HG03103 (cell line): ENCODE data around the gene GRID2.
A peak's percentile ranks its signal among the peaks of the same experiment; 100 is the strongest.
"Not testable (repeated sequence)": the region's sequence is repeated elsewhere in the genome, so short reads cannot be mapped to it uniquely, and the experiment has no call there.

Source experiments
- ATAC-seq: cut with Tn5 transposase; IDR thresholded peaks from one replicate; pipeline ENCODE4 v1.9.1; 2021; ENCODE audit warnings: low read depth; ENCODE audit not compliant: unreplicated experiment

Gene GRID2

DNA sequence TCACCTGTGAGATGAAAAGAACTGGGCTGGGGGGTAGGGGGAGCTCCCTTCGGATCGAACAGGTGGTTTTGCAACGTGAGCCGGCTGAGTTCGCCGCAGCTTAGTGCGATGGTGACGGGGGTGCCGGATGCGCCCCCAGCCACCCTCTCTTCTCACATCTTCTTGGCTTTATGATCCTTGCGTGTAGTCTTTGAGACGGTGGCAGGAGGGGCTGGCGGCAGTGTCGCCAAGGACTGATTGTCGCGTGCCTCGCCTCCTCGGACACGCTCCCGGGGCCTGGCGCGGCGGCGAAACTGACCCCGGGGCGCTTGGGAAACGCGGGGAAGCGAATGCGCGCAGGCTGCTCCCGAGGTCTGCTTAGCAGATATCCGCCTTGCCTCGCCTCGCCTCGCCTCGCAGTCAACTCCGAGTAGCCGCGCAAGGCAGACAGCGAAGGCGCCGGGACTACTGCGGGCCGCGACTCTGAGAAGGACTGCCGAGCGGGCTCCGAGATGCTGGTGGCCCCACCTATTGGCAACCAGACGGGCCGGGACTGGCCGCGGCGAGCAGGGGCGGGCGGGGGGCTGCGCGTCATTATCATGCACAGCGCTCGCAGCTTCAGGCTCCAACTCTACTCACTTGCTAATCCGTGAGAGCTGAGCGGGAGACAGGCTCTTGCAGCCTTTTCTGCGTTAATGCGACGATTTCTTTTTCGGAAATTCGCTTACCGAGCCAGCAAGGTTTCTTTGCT lies 1.5 kb downstream of the GRID2 start:
- ATAC-seq = no peak

DNA sequence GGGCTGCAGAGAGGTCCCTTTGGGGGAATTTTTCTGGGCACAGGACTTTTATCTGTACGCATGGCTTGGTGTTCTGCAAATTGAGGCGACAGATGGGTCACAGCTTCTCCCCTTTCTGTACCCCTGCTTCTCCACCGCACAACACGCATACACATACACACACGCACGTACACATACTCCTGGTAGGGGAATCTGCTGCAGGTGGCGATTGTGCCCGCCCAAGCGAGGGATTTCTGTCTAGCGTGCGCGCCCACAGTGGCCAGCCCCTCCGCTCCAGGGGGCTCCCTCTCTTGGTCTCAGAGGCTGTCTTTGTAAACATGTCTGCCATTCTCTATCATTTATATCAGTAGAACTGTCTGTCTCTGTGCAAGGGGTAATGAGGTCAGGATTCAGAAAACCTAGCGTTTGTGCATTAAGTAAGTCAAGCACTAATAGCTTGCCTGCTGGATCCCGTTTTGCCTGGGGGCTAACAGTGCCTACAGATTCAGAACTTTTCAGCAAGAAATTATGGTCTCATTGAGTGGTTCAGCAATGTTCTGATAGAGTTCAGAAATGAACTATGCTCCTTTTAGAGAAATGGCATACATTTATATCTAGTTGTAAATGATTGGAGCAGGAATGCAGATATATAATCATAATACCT lies 2.2 kb downstream of the GRID2 start:
- no peak for ATAC-seq

DNA sequence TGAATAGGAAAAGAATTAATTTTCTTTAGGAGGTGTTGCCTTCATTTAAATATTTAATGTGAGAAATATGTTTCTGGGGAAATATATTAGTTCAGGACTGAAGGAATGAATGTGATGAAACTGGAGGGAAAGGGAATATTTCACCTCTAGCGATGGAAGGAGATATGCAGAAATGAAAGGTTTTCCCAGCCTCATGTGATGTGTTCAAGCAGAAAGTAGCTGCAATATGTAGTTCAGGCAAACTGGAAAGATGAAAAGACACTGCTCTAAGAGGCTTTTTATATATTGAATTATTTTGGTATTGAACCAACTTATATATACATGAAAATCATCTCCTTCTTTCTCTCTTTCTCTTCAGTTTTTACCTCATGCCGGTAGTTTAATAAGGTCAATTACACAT lies 3.4 kb downstream of the GRID2 start:
- ATAC-seq = no peak

DNA sequence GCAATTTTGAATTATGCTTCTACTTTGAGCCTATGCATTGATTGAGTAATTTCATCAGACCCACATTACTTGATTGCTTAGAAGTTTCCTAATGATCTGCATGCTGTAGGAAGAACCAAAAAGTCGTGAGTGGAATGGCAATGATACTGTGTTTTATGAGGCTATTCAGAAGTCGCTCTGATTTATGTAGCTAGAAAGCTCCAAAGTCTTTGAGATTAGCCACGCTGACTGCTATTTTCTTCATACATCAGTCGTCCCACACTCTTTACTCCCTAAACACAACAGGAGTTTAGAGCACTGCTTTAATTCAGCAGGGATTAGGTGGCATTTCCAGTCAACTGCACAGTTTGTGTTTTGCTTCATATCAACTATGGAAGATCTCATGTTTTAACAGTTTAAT lies 4.1 kb downstream of the GRID2 start:
- no peak for ATAC-seq

DNA sequence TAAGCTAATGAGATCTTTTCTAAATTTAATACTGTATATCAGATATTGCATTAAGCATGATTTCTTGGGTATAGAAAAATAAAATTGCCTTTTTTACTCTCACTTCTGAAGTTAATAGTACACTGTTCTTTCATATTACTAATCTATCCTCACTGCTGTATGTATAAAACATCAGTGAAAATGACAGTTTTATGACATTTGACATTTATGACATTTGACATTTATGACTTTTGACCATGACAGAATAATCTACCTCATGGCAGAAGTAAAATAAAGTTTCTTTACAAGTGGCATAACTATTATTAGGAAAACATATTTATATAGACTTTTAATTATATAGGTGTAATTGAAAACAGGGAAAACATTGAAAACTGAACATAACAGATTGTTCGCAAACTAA lies 13.3 kb downstream of the GRID2 start:
- no peak for ATAC-seq

DNA sequence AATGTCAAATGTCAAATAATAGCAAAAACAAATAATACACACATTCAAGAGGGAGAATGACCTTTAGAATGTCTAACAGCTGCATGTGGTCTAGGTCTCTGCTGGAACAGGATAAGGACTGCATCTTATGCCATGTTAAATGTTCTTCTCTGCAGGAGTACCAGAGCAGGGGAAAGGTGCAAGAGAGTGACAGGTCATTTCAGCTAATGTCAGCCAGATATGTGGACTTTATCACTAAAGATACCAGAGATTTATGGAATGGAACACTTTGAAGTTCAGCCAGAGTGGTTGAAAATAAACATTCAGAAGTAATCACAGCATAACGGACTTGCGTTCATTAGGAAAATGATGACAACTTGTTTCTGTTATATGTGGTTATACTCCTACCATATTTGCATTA lies 24.3 kb downstream of the GRID2 start:
- ATAC-seq = no peak

DNA sequence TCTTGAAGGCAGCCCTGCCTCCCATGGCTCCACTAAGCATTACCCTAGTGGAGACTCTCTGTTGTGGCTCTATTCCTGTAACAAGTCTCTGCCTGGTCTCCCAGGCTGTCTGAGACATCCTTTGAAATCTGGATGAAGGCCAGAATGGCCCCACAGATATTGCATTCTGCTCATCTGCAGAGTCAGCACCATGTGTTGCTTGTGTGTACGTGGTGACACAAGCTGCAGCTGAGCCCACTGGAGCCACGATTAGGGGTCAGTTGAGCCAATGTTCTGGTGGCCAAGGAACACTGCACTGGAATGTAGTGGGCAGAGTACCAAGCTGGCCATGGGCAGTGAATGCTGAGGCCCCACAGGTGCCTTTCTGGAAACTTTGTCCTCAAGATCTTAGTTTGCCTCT lies 29.2 kb downstream of the GRID2 start:
- no peak for ATAC-seq

DNA sequence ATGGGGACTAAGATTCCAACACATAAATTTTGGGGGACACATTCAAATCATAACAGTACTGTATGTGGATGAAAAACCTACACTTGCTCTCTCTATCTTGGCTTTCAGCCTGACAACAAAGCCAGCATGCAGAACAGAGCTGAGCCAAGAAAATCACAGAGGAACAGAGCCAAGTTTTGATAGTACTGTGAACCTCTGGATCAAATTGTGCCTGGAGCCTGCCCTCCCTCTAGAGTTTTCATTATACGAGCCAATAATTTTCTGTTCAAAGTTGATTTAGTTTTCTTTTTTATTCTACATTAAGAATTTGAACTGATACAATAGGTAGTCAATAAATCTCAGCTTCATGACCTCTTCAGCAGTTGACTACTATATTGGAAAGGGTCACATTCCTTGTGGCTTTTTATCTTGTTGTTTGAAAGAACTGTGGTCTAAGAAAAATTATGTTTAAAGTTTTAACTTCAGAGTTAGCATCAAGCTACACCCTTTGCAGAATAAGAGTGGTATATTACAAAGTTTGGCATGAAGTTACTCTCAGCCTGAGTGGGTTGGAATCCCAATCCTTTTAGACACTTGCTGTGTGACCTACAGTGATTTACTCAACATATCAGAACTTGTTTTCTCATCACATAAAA lies 31.1 kb downstream of the GRID2 start:
- no peak for ATAC-seq

DNA sequence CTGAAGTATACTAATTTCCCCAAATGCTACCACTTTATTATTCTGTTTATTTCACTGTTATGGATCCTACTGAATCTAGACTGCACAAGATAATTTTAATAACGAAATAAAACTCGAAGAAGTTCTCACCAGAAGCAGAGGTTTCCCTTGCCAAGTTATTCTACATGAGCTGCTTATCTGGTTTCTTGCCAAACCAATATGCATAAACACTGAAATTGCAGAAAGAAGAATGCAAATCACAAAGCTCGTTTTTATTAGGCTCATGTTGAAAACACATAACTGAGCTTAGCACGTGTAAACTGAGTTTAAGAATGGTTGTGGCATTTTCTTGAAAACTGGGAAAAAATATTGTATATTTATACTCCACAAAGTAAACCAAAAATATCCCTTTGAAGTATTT lies 35.9 kb downstream of the GRID2 start:
- ATAC-seq = no peak

DNA sequence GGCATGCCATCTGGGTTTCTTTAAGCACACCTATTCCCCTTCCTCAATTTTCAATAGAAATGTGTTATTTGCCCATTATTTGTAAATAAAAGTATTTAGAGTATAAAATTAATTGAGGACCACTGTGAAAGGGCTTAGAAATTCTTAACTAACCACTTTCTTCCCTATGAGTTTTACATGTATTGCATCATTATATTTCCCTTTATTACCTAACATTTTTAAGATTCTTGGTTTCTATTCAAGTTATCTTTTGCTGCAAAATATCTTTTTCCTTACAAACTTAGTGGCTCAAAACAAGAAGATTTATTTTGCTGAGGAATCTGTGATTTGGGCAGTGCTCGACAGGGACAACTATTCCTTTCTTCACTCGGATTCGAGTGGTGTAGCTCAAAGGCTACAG lies 40.5 kb downstream of the GRID2 start:
- ATAC-seq = no peak

DNA sequence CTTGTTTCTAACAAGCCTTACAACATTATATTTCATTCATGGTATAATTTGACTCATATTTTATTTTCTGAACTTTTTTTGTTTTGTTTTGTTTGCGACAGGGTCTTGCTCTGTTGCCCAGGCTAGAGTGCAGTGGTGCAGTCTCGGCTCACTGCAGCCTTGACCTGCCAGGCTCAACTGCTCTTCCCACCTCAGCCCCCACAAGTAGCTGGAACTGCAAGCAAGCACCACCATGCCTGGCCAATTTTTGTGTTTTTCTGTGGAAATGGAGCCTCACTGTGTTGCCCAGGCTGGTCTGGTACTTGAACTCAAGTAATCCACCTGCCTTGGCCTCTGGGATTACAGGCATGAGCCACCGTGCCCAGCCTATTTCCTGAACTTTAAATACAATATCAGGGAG lies 42.5 kb downstream of the GRID2 start:
- no peak for ATAC-seq

DNA sequence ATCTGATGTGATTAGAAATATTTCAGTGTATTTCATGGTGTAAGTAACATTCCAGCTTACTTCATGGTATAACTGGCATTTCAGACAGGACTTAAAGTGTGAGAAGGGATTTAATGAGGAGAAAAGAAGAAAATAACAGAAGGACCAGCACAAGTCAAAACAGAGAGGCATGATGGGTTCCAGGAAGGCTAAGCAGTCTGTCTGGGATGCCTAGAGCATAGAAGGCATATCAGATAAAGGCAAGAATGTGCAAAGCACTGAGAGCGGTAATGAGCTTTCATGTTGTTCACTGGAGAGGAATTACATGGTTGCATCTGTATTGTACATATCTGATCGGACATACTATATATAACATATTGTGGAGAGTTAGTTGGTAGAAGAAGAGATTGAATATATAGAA lies 54.2 kb downstream of the GRID2 start:
- ATAC-seq = no peak

DNA sequence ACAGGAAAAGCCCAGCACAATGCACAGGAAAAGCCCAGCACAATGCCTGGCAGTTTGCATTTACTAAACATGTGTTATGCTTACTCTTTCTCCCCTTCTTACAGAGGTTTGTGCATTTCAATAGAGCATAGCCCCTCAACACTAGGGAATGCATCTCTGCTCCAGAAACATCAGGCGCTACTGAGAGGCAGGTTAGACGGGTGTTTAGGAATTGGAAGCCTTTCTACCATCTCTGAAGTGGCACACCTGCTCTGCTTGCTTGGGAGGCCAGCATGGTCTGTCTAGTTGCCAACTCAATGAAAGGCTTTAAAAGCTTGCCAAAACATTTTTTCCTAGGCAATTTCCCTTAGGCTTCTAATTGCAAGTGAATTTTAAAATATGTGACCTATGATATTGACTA lies 55.7 kb downstream of the GRID2 start:
- no peak for ATAC-seq

DNA sequence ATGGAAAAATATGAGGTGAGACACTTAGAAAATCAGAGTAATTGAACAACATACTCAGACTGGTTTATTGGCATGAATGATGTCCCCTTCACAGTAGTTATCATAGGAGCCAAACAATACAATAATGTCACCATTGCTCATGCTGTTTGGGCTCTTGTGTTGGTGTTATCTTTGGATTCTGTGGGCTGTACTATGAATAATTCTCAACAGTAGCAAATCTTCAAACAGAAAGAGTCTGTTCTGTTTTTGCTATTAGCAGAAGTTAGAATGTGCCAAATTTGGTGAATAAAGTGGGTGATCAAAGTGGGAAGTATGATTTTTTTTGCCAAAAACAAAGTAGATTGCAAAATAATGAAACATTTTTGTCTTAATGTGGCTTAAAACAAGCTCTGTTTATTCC lies 58.3 kb downstream of the GRID2 start:
- no peak for ATAC-seq

DNA sequence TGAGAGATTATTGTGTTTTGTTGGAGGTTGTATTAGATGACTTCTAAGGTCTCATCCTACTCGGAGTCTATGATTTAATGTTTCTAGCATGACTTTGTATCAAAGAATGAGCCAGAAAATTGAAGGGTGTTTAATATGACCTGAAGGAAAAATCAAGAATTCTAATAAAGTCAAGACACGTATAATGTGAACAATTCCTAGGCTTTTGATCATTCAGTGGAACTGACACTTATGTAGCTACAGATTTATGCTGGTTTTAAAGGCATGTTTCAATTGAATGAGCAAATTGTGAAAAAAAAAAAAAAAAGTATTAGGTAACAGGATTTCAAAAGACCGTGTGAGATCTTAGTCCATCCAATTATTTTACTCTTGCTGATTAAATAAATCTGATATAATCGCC lies 64.9 kb downstream of the GRID2 start:
- no peak for ATAC-seq

DNA sequence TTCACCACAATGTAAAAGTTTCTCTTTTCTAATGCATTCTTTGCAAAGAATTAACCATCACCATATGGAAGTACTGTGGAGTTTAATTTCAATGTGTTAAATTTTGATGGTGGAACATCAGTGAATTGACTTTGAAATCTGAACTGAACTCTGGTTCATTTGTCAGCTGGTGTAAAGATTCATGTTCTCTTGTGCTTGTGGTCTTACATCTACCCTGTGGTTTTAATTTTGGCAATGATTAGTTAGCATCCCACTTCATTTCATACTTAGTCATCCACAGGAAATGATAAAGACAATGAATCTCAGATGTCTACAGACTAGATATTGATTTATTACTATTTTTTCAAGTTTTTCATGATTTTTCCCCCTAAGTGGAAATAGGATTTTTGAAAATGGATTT lies 77.8 kb downstream of the GRID2 start:
- no peak for ATAC-seq

DNA sequence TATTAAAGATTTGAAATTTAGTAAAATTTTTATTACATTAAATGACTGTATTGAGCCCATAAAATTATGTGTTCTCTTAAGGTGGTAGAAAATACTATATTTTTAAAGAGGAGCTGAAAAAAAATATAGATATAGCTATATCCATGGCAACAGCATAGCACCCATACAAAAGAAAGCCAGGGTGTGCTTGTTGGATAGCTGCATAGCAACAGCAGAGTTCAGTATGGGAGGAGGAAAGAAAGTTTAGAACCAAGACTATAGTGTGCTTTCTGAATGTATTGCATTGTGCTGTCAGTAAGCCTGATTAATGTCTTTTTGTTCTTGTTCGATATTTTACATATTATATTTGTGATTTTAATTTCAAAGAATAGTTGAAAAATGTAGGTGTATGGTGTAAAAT lies 78.4 kb downstream of the GRID2 start:
- ATAC-seq = no peak

DNA sequence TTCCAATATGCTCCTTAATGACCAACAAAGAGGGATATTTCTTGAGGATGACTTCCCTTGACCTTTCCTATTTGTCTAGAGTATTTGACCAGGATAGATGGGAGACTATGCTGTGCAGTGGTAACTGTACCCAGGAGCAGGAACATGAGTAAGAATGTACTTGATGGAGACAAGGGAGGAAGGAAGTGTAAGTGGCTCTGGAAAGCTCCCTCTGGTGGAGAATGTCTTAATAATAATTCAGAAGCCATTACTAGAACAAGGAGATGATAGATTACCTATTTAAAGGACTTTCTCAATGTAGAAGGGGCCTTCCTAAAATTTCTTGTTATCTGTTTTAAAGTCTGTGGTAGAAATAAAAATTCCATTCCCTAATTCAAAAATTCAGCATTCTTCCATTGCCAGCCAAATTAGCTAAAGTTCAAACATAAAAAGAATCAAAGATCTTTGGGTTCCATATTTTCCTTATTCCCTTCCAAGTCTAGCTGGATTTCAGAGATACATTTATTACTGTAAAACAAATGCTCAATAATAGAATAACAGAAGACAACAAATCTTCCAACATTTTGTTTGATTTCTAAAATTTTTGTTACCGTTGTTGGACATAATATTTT lies 83.8 kb downstream of the GRID2 start:
- peak; percentile 83 for ATAC-seq

DNA sequence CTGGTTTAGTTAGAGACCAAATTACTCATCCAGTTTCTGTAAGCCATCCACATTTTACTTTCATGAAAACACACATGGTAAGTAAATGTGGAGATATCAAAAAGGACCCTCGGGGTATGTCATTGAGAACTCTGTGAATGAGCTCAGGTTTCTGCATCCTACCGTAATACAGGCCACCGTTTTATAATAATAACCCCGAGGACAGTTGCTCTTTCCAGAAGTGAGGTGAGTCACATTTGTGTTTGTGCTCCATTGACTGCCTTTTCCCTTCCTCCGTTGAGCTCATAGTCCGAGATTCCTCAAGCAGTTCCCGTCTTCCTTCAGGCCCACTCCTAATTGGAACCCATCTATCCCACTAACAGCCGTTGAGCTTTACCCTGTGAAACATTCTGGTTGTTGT lies 95.3 kb downstream of the GRID2 start:
- no peak for ATAC-seq

DNA sequence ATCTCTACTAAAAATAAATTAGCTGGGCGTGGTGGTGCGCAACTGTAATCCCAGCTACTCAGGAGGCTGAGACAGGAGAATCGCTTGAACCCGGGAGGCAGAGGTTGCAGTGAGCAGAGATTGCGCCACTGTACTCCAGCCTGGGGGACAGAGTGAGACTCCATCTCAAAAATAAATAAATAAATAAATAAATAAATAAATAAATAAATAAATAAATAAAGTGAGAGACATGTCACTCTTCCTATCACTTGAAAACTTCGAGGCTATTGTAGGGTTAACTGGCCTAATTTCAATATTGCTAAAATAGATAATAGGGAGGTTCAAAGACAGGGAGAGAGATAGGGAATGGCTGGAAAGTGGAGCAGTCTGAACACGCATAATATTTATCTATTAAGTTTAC lies 99.8 kb downstream of the GRID2 start:
- ATAC-seq = not testable (repeated sequence)

DNA sequence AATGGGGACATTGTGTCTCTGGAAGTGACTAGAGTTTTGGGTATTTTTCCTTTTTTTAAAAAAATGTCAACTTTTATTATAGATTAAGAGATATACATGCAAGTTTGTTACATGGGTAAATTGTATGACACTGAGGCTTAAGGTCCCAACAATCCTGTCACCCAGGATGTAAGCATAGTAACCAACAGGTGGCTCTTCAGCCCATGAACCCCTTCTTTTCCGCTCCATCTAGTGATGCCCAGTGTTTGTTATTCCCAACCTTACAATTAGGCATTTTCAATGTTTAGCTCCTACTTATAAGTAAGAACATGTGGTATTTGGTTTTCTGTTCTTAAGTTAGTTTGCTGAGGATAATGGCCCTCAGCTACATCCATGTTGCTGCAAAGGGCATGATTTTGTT lies 102.7 kb downstream of the GRID2 start:
- no peak for ATAC-seq

DNA sequence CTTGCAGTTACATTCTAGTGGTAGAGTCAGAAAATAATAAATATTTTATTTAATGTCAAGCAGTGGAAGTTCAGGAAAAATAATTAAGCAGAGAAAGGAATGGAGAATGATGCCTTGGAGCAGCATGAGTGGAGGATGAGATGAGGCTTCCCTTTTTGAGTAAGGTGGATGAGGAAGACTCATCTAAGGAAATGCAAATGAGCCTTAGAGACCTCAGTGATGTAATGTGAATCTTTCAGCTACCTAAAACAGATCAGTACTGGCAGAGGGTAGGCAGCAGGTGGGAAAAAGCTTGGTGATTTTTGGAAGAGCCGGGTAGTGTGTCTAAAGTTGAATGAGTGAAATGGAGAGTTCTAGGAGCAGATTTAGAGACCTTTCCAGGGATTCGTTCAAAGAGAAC lies 118.2 kb downstream of the GRID2 start:
- ATAC-seq = peak; percentile 66
